ENCODE results near the gene TBATA.

The TBATA gene

GRCh38 chr10:70761727-70762350, 23.3 kb downstream of the TBATA start:
- no peak for TF ChIP-seq JUND (IDR thresholded peaks at IDR 0.05; ENCODE audit: low read depth)
- in situ Hi-C loops (cut with HindIII; ENCODE audit: low pct_unique_long_range_greater_than_20kb, low sequenced_read_pairs) = no loop called here
- DNase-seq (ENCODE audit: low read depth in 1 of 2, low spot score in 1 of 2) = no peak

GRCh38 chr10:70761031-70761601, 24.1 kb downstream of the TBATA start:
- no peak for TF ChIP-seq JUND (IDR thresholded peaks at IDR 0.05; ENCODE audit: low read depth)
- in situ Hi-C loops (cut with HindIII; ENCODE audit: low pct_unique_long_range_greater_than_20kb, low sequenced_read_pairs) = no loop called here
- DNase-seq (ENCODE audit: low read depth in 1 of 2, low spot score in 1 of 2) = peak in 1 of 2 experiments; percentile 55

- TF ChIP-seq JUND (IDR thresholded peaks at IDR 0.05; ENCODE audit: low read depth) = no peak
- in situ Hi-C loops (cut with HindIII; ENCODE audit: low pct_unique_long_range_greater_than_20kb, low sequenced_read_pairs) = no loop called here
- no peak for DNase-seq (ENCODE audit: low read depth in 1 of 2, low spot score in 1 of 2)
Observed at GRCh38 chr10:70760271-70760787, 24.8 kb downstream of the TBATA start.

GRCh38 chr10:70759781-70760180, 25.4 kb downstream of the TBATA start:
- peak in 1 of 2 experiments; percentile 9 for DNase-seq (ENCODE audit: low read depth in 1 of 2, low spot score in 1 of 2)
- in situ Hi-C loops (cut with HindIII; ENCODE audit: low pct_unique_long_range_greater_than_20kb, low sequenced_read_pairs) = no loop called here
- no peak for TF ChIP-seq JUND (IDR thresholded peaks at IDR 0.05; ENCODE audit: low read depth)

GRCh38 chr10:70758757-70759514, 26.2 kb downstream of the TBATA start:
- in situ Hi-C loops (cut with HindIII; ENCODE audit: low pct_unique_long_range_greater_than_20kb, low sequenced_read_pairs) = no loop called here
- DNase-seq (ENCODE audit: low read depth in 1 of 2, low spot score in 1 of 2) = peak; percentile 33 to 72
- no peak for TF ChIP-seq JUND (IDR thresholded peaks at IDR 0.05; ENCODE audit: low read depth)

GRCh38 chr10:70757856-70758255, 27.3 kb downstream of the TBATA start:
- TF ChIP-seq JUND (IDR thresholded peaks at IDR 0.05; ENCODE audit: low read depth) = no peak
- DNase-seq (ENCODE audit: low read depth in 1 of 2, low spot score in 1 of 2) = no peak
- in situ Hi-C loops (cut with HindIII; ENCODE audit: low pct_unique_long_range_greater_than_20kb, low sequenced_read_pairs) = no loop called here

GRCh38 chr10:70756700-70757360, 28.3 kb downstream of the TBATA start:
- no peak for TF ChIP-seq JUND (IDR thresholded peaks at IDR 0.05; ENCODE audit: low read depth)
- in situ Hi-C loops (cut with HindIII; ENCODE audit: low pct_unique_long_range_greater_than_20kb, low sequenced_read_pairs) = no loop called here
- no peak for DNase-seq (ENCODE audit: low read depth in 1 of 2, low spot score in 1 of 2)

- DNase-seq (ENCODE audit: low read depth in 1 of 2, low spot score in 1 of 2) = peak; percentile 16 to 45
- no peak for TF ChIP-seq JUND (IDR thresholded peaks at IDR 0.05; ENCODE audit: low read depth)
- in situ Hi-C loops (cut with HindIII; ENCODE audit: low pct_unique_long_range_greater_than_20kb, low sequenced_read_pairs) = no loop called here
Observed at GRCh38 chr10:70753841-70754621, 31.1 kb downstream of the TBATA start.

GRCh38 chr10:70753026-70753663, 32.0 kb downstream of the TBATA start:
- TF ChIP-seq JUND (IDR thresholded peaks at IDR 0.05; ENCODE audit: low read depth) = no peak
- no peak for DNase-seq (ENCODE audit: low read depth in 1 of 2, low spot score in 1 of 2)
- in situ Hi-C loops (cut with HindIII; ENCODE audit: low pct_unique_long_range_greater_than_20kb, low sequenced_read_pairs) = no loop called here

- TF ChIP-seq JUND (IDR thresholded peaks at IDR 0.05; ENCODE audit: low read depth) = no peak
- no peak for DNase-seq (ENCODE audit: low read depth in 1 of 2, low spot score in 1 of 2)
- in situ Hi-C loops (cut with HindIII; ENCODE audit: low pct_unique_long_range_greater_than_20kb, low sequenced_read_pairs) = no loop called here
Observed at GRCh38 chr10:70752571-70752970, 32.6 kb downstream of the TBATA start.

- in situ Hi-C loops (cut with HindIII; ENCODE audit: low pct_unique_long_range_greater_than_20kb, low sequenced_read_pairs) = no loop called here
- no peak for TF ChIP-seq JUND (IDR thresholded peaks at IDR 0.05; ENCODE audit: low read depth)
- no peak for DNase-seq (ENCODE audit: low read depth in 1 of 2, low spot score in 1 of 2)
Observed at GRCh38 chr10:70751991-70752390, 33.2 kb downstream of the TBATA start.
